Measurements from ENCODE around the gene KITLG. TPM values are rescaled to one million over a fixed set of nuclear protein-coding genes. Genes with fewer than 3 reads are reported as not detected.
A peak's percentile ranks its signal among the peaks of the same experiment; 100 is the strongest.
"Not testable (repeated sequence)": the region's sequence is repeated elsewhere in the genome, so short reads cannot be mapped to it uniquely, and the experiment has no call there.

Gene KITLG
- total RNA-seq, 4 donors from 2014 or later: 3.9 to 33.0 (median 14.7) TPM

DNA sequence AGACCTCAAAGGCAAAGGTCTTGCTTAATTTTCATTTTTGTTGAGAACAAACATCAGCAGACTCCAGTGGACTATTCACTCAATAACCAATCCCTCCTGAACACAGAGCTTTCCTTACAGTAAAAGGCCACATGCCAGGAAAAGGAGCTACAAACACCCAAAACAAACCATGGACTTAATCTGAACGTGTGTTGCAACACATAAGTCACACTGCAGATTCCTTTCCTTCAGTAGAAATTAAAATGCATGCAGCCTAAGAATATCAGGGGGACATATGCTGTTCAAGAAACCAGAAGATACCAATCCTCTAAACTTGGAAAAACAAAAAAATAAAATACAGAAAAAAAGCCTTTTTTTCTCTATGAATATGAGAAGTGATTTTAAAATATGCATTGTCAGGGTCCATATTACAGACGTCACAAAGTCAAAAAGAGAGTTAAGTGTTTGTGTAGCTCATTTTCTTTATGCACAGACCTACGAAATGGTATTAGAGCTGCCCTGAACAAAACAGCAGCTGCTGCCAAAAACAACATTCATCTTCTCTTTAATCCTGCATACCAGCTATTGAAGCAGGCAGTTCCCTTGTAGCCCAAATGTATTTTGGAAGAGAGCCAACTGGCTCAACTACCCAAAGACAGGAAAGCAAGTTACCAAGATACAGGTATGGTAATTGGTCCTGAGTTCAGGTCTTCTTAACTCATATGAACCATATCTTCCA lies 26.2 kb downstream of the KITLG start:
- Histone ChIP-seq H3K27me3 (no peaks in the 10 kb centered on the region), H3K27ac (peak overlapping the region in 3 of 4 donors; percentile 32 to 68 (median 35)), H3K4me1 (peaks cover 0 to 68% (median 32%) of the 10 kb centered on the region in 3 donors), H3K36me3 (no peaks in the 10 kb centered on the region), H3K4me3 (peak overlapping the region in 1 of 4 donors; percentile 4), H3K9me3 (no peaks in the 10 kb centered on the region)
- no peak for DNase-seq
- 8 to 13% methylated on average over 3 of the region's 3 CpGs for WGBS, 2 donors
- intact Hi-C loops (cut with DNase I): no loop called here
- TF ChIP-seq POLR2A (IDR thresholded peaks at IDR 0.05): no peak
- TF ChIP-seq, protein P1, sequence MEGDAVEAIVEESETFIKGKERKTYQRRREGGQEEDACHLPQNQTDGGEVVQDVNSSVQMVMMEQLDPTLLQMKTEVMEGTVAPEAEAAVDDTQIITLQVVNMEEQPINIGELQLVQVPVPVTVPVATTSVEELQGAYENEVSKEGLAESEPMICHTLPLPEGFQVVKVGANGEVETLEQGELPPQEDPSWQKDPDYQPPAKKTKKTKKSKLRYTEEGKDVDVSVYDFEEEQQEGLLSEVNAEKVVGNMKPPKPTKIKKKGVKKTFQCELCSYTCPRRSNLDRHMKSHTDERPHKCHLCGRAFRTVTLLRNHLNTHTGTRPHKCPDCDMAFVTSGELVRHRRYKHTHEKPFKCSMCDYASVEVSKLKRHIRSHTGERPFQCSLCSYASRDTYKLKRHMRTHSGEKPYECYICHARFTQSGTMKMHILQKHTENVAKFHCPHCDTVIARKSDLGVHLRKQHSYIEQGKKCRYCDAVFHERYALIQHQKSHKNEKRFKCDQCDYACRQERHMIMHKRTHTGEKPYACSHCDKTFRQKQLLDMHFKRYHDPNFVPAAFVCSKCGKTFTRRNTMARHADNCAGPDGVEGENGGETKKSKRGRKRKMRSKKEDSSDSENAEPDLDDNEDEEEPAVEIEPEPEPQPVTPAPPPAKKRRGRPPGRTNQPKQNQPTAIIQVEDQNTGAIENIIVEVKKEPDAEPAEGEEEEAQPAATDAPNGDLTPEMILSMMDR (IDR thresholded peaks at IDR 0.05): no peak

DNA sequence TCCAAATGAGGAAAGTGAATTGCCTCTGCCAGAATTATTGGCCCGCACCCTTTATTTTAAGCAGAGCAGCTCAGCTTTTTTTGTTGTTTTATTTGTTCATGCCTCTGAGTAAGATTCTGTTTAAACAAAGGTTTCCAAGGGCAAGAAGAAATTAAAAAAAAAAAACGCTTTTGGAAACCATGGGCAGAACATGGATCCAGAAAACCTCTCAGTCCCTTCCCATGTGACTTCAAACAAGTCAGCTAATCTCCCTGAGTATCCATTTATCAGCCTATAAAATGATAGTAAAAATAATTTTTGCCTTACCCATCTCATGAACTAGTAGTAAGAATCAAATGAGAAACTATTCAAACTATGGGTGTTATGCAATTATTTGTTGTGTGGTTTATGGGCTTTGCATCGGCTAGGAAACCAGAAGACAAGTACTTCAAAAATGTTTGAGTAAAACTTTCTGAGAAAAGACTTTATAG lies 27.6 kb downstream of the KITLG start:
- TF ChIP-seq, protein P1 (IDR thresholded peaks at IDR 0.05): no peak
- TF ChIP-seq POLR2A (IDR thresholded peaks at IDR 0.05): no peak
- no peak overlapping the region for H3K4me3 ChIP-seq
- 22 to 26% methylated on average over 3 of the region's 3 CpGs for WGBS, 2 donors
- H3K4me1 ChIP-seq: peaks cover 0 to 53% (median 28%) of the 10 kb centered on the region in 3 donors
- peak overlapping the region in 3 of 4 donors; percentile 1 to 35 (median 17) for H3K27ac ChIP-seq
- no peak for DNase-seq
- intact Hi-C loops (cut with DNase I): no loop called here
- H3K9me3 ChIP-seq: no peaks in the 10 kb centered on the region
- no peaks in the 10 kb centered on the region for H3K27me3 ChIP-seq
- H3K36me3 ChIP-seq: no peaks in the 10 kb centered on the region

DNA sequence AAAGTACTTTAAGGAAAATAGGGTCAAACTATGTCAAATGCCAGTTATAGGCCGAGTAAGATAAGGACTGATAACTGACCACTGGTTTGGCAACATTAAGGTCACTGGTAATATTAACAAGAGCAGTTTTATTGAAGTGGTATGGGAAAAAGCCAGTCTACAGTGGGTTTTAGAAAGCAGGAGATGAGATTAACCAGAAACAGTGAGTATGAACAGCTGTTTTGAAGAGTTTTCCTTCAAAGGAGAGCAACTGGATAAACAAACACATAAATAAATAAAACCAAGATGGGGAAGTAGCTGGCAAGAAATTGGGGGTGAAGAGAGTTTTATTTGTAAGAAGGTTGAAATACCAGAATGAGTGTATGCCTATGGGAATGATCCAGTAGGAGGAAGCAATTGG lies 30.3 kb downstream of the KITLG start:
- no peaks in the 10 kb centered on the region for H3K27me3 ChIP-seq
- H3K4me3 ChIP-seq: no peak overlapping the region
- H3K27ac ChIP-seq: no peak overlapping the region
- peaks cover 0 to 55% (median 37%) of the 10 kb centered on the region in 3 donors for H3K4me1 ChIP-seq
- DNase-seq: no peak
- intact Hi-C loops (cut with DNase I): no loop called here
- WGBS, 2 donors: 0% methylated on average over 1 of the region's 1 CpG
- TF ChIP-seq POLR2A (IDR thresholded peaks at IDR 0.05): no peak
- TF ChIP-seq, protein P1 (IDR thresholded peaks at IDR 0.05): no peak
- H3K9me3 ChIP-seq: no peaks in the 10 kb centered on the region
- H3K36me3 ChIP-seq: no peaks in the 10 kb centered on the region

DNA sequence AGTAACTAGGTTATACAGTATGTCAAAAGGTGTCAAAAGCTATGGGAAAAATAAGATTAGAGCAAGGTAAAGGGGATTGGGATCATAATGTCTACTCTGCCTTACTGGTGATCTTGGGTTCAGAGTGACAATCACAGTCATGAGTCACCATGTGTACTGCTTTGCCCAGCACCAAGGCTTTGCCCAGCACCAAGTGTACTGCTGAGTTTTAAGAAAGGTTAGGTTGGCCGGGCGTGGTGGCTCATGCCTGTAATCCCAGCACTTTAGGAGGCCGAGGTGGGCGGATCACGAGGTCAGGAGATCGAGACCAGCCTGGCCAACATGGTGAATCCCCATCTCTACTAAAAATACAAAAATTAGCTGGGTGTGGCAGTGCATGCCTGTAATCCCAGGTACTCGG lies 32.3 kb downstream of the KITLG start:
- Histone ChIP-seq H3K4me1 (peaks cover 0 to 38% (median 20%) of the 10 kb centered on the region in 3 donors), H3K36me3 (peaks cover 0 to 13% (median 0%) of the 10 kb centered on the region in 3 donors)
- H3K27ac ChIP-seq; intact Hi-C loops (cut with DNase I); H3K9me3 ChIP-seq; DNase-seq; H3K27me3 ChIP-seq; H3K4me3 ChIP-seq: not testable (repeated sequence)
- 81 to 92% methylated on average over 6 to 7 of the region's 7 CpGs for WGBS, 2 donors

DNA sequence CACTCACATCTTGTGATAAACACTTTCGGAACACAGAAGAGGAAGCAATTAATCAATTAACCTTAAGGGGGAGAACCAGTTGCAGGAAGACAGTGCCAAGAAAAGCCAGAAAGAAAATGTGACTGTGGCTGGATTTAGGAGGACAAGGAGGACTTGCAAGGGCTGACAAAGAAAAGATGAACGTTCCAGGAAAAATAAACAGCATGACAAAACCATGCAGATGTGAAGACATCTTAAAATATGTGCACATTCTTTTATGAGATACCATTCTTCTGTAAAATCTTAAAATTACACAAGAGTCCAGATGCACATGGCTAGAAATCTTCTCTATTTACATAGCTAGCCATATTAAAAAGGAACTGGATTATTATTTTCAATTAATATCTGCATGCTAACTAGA lies 33.4 kb downstream of the KITLG start:
- intact Hi-C loops (cut with DNase I): no loop called here

More for the DNA sequence above, 33.4 kb downstream of the KITLG start:
- Histone ChIP-seq H3K27ac (no peak overlapping the region), H3K36me3 (peaks cover 0 to 18% (median 0%) of the 10 kb centered on the region in 3 donors), H3K4me1 (peaks cover 0 to 27% (median 13%) of the 10 kb centered on the region in 3 donors), H3K4me3 (no peak overlapping the region), H3K27me3 (no peaks in the 10 kb centered on the region), H3K9me3 (no peaks in the 10 kb centered on the region)
- WGBS, 2 donors: 15 to 18% methylated on average over 2 of the region's 2 CpGs
- DNase-seq: no peak
- TF ChIP-seq, protein P1 (IDR thresholded peaks at IDR 0.05): no peak
- TF ChIP-seq POLR2A (IDR thresholded peaks at IDR 0.05): no peak
